ENCODE data around the gene ZFAND2B.

DNA sequence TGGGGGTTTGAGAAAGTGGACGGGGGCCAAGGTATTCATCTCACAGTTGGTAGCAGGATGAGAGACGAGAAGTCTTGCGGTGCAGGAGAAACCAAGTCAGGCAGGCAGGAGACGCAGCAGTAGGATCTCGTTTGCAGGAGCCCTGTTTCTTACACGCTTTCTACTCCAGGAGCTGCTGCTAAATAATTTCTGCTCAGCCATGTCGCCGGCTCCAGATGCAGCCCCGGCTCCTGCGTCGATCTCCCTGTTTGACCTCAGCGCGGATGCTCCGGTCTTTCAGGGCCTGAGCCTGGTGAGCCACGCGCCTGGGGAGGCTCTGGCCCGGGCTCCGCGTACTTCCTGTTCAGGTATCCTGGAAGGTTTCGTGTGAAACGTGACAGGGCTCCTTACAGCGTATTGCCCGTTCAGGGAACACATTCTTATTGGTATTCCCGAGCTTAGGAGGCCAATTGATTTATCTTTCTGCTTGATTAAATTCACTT is 23.5 kb downstream of the ZFAND2B start:
- TF ChIP-seq, protein P1, sequence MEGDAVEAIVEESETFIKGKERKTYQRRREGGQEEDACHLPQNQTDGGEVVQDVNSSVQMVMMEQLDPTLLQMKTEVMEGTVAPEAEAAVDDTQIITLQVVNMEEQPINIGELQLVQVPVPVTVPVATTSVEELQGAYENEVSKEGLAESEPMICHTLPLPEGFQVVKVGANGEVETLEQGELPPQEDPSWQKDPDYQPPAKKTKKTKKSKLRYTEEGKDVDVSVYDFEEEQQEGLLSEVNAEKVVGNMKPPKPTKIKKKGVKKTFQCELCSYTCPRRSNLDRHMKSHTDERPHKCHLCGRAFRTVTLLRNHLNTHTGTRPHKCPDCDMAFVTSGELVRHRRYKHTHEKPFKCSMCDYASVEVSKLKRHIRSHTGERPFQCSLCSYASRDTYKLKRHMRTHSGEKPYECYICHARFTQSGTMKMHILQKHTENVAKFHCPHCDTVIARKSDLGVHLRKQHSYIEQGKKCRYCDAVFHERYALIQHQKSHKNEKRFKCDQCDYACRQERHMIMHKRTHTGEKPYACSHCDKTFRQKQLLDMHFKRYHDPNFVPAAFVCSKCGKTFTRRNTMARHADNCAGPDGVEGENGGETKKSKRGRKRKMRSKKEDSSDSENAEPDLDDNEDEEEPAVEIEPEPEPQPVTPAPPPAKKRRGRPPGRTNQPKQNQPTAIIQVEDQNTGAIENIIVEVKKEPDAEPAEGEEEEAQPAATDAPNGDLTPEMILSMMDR (IDR thresholded peaks at IDR 0.05) = no peak
- TF ChIP-seq GABPB1 (CRISPR knock-in tag; IDR thresholded peaks at IDR 0.05) = no peak
- TF ChIP-seq, protein P2, sequence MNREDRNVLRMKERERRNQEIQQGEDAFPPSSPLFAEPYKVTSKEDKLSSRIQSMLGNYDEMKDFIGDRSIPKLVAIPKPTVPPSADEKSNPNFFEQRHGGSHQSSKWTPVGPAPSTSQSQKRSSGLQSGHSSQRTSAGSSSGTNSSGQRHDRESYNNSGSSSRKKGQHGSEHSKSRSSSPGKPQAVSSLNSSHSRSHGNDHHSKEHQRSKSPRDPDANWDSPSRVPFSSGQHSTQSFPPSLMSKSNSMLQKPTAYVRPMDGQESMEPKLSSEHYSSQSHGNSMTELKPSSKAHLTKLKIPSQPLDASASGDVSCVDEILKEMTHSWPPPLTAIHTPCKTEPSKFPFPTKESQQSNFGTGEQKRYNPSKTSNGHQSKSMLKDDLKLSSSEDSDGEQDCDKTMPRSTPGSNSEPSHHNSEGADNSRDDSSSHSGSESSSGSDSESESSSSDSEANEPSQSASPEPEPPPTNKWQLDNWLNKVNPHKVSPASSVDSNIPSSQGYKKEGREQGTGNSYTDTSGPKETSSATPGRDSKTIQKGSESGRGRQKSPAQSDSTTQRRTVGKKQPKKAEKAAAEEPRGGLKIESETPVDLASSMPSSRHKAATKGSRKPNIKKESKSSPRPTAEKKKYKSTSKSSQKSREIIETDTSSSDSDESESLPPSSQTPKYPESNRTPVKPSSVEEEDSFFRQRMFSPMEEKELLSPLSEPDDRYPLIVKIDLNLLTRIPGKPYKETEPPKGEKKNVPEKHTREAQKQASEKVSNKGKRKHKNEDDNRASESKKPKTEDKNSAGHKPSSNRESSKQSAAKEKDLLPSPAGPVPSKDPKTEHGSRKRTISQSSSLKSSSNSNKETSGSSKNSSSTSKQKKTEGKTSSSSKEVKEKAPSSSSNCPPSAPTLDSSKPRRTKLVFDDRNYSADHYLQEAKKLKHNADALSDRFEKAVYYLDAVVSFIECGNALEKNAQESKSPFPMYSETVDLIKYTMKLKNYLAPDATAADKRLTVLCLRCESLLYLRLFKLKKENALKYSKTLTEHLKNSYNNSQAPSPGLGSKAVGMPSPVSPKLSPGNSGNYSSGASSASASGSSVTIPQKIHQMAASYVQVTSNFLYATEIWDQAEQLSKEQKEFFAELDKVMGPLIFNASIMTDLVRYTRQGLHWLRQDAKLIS (CRISPR knock-in tag; IDR thresholded peaks at IDR 0.05; ENCODE audit: borderline replicate concordance) = no peak
- 0 out of 2 replicates have a peak, but pooled peaks have one; percentile 27 for TF ChIP-seq ZNF232 (CRISPR knock-in tag; IDR thresholded peaks at IDR 0.05)
- no peak for TF ChIP-seq CREB1 (CRISPR knock-in tag; IDR thresholded peaks at IDR 0.05)
- TF ChIP-seq ATF1 (CRISPR knock-in tag; IDR thresholded peaks at IDR 0.05) = no peak
- TF ChIP-seq ZNF317 (CRISPR knock-in tag; IDR thresholded peaks at IDR 0.05; ENCODE audit: borderline replicate concordance, low read depth) = no peak
- no peak for TF ChIP-seq PRRX2 (CRISPR knock-in tag; IDR thresholded peaks at IDR 0.05)
